GM21390 (cell line): ENCODE data around the gene TMEM204.

Experiments
- ATAC-seq: cut with Tn5 transposase; IDR thresholded peaks from one replicate; pipeline ENCODE4 v1.9.1; 2021; ENCODE audit not compliant: unreplicated experiment

The TMEM204 gene

GRCh38 chr16:1556254-1556653, 22.8 kb downstream of the TMEM204 start:
- no peak for ATAC-seq

DNA sequence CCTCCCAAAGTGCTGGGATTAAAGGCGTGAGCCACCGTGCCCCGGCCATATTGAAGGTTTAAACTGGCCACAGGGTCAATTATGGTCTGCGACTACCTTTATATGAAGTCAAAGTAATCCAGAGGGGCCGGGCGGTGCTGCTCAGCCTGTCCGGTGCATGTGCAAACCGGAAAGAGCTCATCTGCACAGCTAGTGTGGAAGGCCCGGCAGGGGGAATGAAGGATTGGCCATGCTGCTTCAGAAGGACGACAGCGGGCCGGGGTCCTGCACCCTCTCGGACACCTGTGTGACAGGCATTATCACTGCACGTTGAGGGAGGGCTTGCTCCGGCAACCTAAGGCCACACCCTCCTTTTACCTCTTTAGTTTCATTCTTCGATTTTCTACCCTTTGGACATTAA, 23.6 kb downstream of the TMEM204 start:
- no peak for ATAC-seq

DNA sequence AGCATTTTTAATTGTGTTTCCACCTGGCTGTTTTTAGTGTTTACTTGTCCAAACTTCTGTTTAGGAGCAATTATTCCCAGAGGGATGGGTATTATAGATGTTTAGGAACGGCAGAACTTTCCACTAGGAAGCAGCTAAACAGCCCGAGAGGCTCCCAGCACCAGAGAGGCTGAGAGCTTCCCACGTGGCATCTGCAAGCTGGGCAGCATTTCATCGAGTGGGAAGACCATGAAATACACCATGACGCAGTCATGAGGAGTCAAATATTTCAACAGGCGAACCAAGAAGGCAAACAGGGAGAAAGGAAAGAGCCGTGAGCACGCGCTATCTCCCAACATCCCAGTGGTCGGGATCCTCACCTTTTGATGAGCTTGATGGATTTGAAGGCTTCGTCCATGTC, 24.1 kb downstream of the TMEM204 start:
- ATAC-seq = no peak

GRCh38 chr16:1559446-1559975, 26.0 kb downstream of the TMEM204 start:
- no peak for ATAC-seq

DNA sequence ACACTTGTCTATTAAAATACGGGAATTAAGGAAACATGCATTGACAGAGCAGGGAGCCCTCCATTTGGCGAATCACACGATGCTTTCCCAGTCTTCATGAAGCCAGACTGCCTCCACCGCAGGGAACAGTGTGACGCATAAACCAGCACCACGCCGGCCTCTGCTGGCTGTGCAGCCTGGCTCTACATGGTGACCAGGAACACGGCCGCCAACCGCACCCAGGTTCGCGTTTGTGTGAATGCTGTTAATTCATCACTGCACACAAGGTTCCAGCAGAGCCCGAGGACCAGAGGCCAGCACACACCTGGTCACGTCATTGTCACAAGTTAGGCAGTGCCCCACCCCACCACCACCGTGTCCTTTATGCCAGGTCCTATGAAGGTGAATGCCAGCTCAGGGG, 26.7 kb downstream of the TMEM204 start:
- no peak for ATAC-seq

- ATAC-seq = no peak
Observed at GRCh38 chr16:1560866-1561265, 27.4 kb downstream of the TMEM204 start.

DNA sequence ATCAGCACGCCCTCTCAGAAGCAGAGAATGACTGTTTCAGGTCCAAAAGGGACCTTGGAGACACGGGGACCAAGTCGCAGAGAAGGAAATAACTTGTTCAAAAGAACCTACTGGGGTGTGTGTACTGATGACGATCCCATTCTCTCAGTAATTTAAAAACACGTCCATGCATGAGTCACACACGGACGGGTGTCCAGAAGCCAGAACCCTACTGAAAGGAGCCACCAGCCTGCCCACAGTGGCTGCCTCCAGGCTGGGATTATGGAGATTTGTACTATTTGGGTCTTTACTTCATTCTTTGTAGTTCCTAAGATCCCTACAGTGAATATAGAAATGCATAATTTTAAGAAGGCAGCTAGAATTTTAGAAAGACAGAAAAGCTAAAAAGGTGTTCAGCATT, 27.8 kb downstream of the TMEM204 start:
- no peak for ATAC-seq

- ATAC-seq = no peak
Observed at GRCh38 chr16:1561836-1562235, 28.4 kb downstream of the TMEM204 start.

- no peak for ATAC-seq
Observed at GRCh38 chr16:1563786-1564185, 30.3 kb downstream of the TMEM204 start.

DNA sequence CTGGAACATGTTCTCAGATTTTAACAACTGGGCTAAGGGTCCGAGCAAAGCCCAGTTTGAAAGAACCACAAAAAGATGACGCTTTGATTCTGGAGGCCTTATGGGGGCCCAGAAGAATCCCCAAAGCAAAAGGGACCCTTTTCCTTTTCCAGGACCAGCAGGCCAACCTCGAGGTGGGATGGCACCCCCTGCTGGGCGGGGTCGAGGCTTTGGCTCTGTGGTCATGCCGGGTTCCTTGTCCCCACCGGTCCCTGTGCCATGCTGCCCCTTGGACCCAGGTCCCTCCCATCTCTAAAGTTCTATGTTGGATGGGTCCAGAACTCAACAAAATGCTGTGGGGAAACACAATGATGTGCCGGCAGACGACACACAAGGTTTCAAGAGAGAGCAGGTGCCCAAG, 30.9 kb downstream of the TMEM204 start:
- no peak for ATAC-seq

GRCh38 chr16:1565083-1565805, 31.8 kb downstream of the TMEM204 start:
- ATAC-seq = no peak

DNA sequence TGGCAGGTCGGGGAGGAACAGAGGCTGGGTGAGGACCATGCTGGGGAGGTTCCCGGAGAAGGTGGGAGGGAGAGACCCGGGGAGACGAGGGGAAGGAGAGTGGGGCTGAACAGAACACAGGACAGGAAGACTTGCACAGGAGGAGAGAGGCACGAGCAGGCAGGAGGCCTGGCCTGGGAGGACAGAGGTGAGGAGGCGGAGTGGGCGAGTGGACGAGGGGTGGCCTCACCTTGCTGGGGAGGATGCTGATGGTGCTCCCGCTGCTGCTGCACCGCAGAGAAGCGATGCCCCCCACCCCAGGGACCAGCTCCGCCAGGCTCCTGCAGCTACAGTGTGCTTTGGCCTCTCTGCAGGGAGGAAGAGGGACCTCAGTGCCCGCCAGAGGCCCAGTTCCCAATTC, 34.5 kb downstream of the TMEM204 start:
- no peak for ATAC-seq

DNA sequence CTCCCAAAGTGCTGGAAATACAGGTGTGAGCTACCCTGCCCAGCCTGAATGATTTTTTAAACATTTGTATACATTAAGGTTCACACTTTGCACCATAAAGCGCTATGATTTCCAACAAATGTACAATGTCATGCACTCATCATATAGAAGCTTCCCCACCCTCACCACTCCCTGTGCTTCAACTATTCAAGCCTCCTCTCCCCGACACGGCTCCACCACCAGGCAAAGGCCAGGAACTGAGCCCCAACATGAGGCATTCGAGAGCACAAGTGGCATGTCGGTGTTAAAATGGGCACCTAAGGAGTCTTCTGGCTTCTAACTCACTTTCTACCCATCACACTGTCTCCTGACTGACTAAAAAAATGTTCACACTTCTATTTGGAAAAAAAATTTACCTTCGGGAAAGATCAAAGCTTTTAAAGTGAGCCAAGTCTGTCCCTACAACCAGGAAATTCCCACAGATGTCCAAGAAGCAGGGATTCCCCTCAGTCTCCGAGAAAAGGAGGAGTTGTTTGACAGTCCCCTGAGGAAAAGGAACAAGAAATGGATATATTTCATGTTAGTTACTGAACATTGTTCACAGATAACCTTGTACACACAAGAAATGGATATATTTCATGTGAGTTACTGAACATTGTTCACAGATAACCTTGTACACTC, 37.7 kb downstream of the TMEM204 start:
- ATAC-seq = no peak

- no peak for ATAC-seq
Observed at GRCh38 chr16:1572673-1573072, 39.2 kb downstream of the TMEM204 start.

GRCh38 chr16:1573301-1573700, 39.8 kb downstream of the TMEM204 start:
- no peak for ATAC-seq

DNA sequence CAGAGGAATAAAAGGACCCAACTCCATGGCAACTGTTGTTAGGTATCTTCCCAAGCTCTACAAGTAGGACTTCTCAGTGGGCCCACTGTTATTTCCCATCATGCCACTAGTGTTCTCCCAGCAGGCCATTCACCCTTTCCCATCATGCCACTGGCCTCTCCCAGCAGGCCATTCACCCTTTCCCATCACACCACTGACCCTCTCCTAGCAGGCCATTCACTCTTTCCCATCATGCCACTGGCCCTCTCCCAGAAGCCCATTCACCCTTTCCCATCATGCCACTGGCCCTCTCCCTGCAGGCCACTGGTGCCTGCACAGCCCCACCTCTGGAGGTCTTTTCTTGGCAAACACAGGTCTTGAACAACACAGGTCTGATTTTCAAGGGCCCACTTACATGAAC, 42.1 kb downstream of the TMEM204 start:
- ATAC-seq = no peak

DNA sequence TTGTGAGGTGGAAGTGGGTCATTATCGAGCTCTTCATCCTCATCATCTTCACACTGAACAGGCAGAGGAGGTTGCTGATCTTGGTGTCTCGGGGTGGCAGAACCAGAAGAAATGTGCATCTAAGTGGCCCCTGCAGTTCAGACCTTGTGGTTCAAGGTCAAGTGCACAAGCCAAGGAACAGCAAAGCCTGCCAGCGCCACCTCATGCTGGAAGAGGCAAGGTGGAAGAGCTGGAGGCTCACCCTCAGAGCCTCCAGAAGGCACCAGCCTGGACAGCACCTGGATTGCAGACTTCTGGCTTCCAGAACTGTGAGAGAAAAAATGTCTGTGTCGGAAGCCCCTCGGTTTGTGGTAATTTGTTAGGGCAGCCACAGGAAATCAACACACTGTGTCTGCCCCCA, 45.7 kb downstream of the TMEM204 start:
- no peak for ATAC-seq

DNA sequence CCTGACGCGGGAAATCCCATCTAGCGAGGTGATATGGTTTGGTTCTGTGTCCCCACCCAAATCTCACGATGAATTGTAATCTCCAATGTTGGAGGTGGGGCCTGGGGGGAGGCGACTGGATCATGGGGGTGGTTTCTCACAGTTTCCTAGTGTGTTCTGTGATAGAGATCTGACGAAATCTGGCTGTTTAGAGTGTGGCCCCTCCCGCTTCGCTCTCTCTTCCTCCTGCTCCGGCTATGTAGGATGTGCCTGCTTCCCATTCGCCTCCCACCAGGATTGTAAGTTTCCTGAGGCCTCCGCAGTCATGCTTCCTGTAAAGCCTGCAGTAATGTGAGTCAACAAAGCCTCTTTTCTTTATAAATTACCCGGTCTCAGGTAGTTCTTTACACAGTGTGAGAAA, 46.8 kb downstream of the TMEM204 start:
- ATAC-seq = no peak

GRCh38 chr16:1580956-1581355, 47.5 kb downstream of the TMEM204 start:
- ATAC-seq = no peak

DNA sequence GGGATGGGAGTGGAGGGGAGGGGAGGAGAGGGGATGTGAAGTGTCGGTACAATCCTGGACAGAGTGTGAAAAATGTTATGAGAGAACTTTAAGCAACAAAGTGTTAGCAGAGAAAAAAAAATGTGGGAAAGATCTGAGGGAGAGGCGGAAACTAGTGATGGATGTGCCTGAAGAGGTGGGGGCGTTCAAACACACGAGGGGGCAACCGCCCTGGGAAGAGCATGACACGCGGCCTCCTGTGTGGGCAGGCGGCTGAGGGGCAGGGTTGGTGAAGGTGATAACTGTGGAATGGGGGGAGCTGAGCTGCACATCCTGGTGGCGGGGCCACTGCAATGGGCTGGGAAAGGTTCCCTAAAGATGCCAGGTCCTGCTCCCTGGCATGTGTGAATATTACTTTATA, 48.3 kb downstream of the TMEM204 start:
- ATAC-seq = no peak

DNA sequence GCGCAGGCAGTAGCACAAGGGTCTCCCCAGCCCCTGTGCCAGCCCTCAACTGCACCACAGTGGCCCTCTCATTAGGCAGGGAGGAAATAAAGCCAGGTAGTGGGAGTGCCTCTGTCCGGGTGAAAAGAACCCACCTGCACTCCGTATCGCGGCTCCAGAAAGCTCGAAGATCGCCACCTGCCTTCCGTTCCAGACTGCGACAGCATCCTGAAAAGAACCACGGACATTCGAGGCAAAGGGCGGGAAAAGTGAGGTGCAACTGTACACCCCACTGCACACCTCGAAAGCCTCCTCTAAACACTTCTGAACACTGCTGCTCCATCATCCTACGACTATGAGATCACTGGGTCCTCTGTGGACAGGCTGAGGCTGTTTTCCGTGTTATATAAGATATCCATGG, 49.7 kb downstream of the TMEM204 start:
- ATAC-seq = no peak

GRCh38 chr16:1584926-1585484, 51.5 kb downstream of the TMEM204 start:
- no peak for ATAC-seq
